Adipose tissue (tissue), 3 donors: Measurements from ENCODE around the gene OTUD3. TPM values are rescaled to one million over a fixed set of nuclear protein-coding genes. Genes with fewer than 3 reads are reported as not detected.

Experiments
- H3K27ac ChIP-seq: one replicate; pipeline ENCODE4 v1.5.1; 2013; ENCODE audit warnings: low read depth, low read length
- WGBS, 3 donors: extraction: QIAGEN DNeasy Blood & Tissue Kit; methylation state at CpG; one replicate each; pipeline ENCODE4 v1.1.7; 2013; 5-methylcytosine and 5-hydroxymethylcytosine counted together
- polyA plus RNA-seq, 3 donors: library from polyadenylated mRNA; stranded (reverse); fragments of 200-250 nt; gene quantifications; one replicate each; pipeline ENCODE4 v1.2.3, GENCODE V29; 2013
- donor health status: healthy with polysubstance abuse.
- donor health status: Bipolar disorder and iron deficiency.
- donor health status: healthy.

Gene OTUD3
- polyA plus RNA-seq, 3 donors, result 1.1 to 4.8 (median 2.3) TPM

- H3K27ac ChIP-seq, result no peak overlapping the region
- WGBS, 3 donors, result 69 to 75% (median 72%) methylated on average over 3 of the region's 3 CpGs
Observed at GRCh38 chr1:19936061-19936750, 54.0 kb downstream of the OTUD3 start.

- WGBS, 3 donors, result 87 to 93% (median 90%) methylated on average over 1 of the region's 1 CpG
Observed at GRCh38 chr1:19938472-19938871, 56.3 kb downstream of the OTUD3 start.

GRCh38 chr1:19940486-19941205, 58.5 kb downstream of the OTUD3 start:
- H3K27ac ChIP-seq, result no peak overlapping the region
- 64 to 75% (median 73%) methylated on average over 7 of the region's 7 CpGs for WGBS, 3 donors

More at GRCh38 chr1:19938472-19938871, 56.3 kb downstream of the OTUD3 start:
- H3K27ac ChIP-seq, result no peak overlapping the region

- WGBS, 3 donors, result 92 to 96% (median 95%) methylated on average over 3 of the region's 3 CpGs
- no peak overlapping the region for H3K27ac ChIP-seq
Observed at GRCh38 chr1:19941206-19941568, 59.0 kb downstream of the OTUD3 start.

- 53 to 73% (median 57%) methylated on average over 3 of the region's 3 CpGs for WGBS, 3 donors
- no peak overlapping the region for H3K27ac ChIP-seq
Observed at GRCh38 chr1:19942088-19942487, 59.9 kb downstream of the OTUD3 start.

GRCh38 chr1:19942657-19943056, 60.5 kb downstream of the OTUD3 start:
- 92 to 98% (median 98%) methylated on average over 2 of the region's 2 CpGs for WGBS, 3 donors

GRCh38 chr1:19945914-19946313, 63.7 kb downstream of the OTUD3 start:
- 14 to 46% (median 28%) methylated on average over 2 of the region's 2 CpGs for WGBS, 3 donors
- no peak overlapping the region for H3K27ac ChIP-seq

More at GRCh38 chr1:19942657-19943056, 60.5 kb downstream of the OTUD3 start:
- H3K27ac ChIP-seq, result no peak overlapping the region

GRCh38 chr1:19946331-19946751, 64.1 kb downstream of the OTUD3 start:
- no peak overlapping the region for H3K27ac ChIP-seq
- WGBS, 3 donors, result 25 to 72% (median 66%) methylated on average over 6 of the region's 6 CpGs

GRCh38 chr1:19946971-19947370, 64.8 kb downstream of the OTUD3 start:
- 54 to 75% (median 63%) methylated on average over 3 of the region's 3 CpGs for WGBS, 3 donors
- no peak overlapping the region for H3K27ac ChIP-seq

- no peak overlapping the region for H3K27ac ChIP-seq
- WGBS, 3 donors, result 39 to 51% (median 49%) methylated on average over 2 of the region's 2 CpGs
Observed at GRCh38 chr1:19949016-19949415, 66.8 kb downstream of the OTUD3 start.

- H3K27ac ChIP-seq, result no peak overlapping the region
- 84 to 93% (median 90%) methylated on average over 2 of the region's 2 CpGs for WGBS, 3 donors
Observed at GRCh38 chr1:19954059-19954458, 71.9 kb downstream of the OTUD3 start.

GRCh38 chr1:19955534-19956170, 73.5 kb downstream of the OTUD3 start:
- no peak overlapping the region for H3K27ac ChIP-seq
- WGBS, 3 donors, result 48 to 72% (median 54%) methylated on average over 11 of the region's 11 CpGs

GRCh38 chr1:19957779-19958178, 75.6 kb downstream of the OTUD3 start:
- WGBS, 3 donors, result 61 to 82% (median 81%) methylated on average over 4 of the region's 4 CpGs
- H3K27ac ChIP-seq, result no peak overlapping the region

GRCh38 chr1:19960591-19960990, 78.4 kb downstream of the OTUD3 start:
- WGBS, 3 donors, result 56 to 65% (median 56%) methylated on average over 5 of the region's 5 CpGs

More at GRCh38 chr1:19960591-19960990, 78.4 kb downstream of the OTUD3 start:
- H3K27ac ChIP-seq, result no peak overlapping the region

Other genes with a start within 250 kb of the OTUD3 start
- gene NBL1, start 238.1 kb upstream of the OTUD3 start, polyA plus RNA-seq, result 100 to 1,000 TPM in 1 of 3 donors, 10 to 100 TPM in 2; 11.3 to 163 (median 85.8) TPM
- not detected for gene HTR6, start 217.5 kb upstream of the OTUD3 start, polyA plus RNA-seq
- gene TMCO4, start 82.5 kb upstream of the OTUD3 start, polyA plus RNA-seq, result 10 to 100 TPM; 17.0 to 23.2 (median 19.0) TPM
- 10 to 100 TPM in 1 of 3 donors, under 1 TPM in 1, not detected in 1; 0.45 to 76.3 TPM for gene RNF186, start 67.1 kb upstream of the OTUD3 start, polyA plus RNA-seq
- not detected for gene PLA2G2E, start 41.2 kb downstream of the OTUD3 start, polyA plus RNA-seq
- gene PLA2G2A, start 97.2 kb downstream of the OTUD3 start, polyA plus RNA-seq, result 1,000 to 10,000 TPM in 2 of 3 donors, 10 to 100 TPM in 1; 94.3 to 1,598 (median 1,126) TPM
- 10 to 100 TPM in 1 of 3 donors, 1 to 10 TPM in 1, under 1 TPM in 1; 0.52 to 45.0 (median 6.1) TPM for gene PLA2G5, start 187.8 kb downstream of the OTUD3 start, polyA plus RNA-seq
- gene PLA2G2D, start 237.1 kb downstream of the OTUD3 start, polyA plus RNA-seq, result under 1 TPM in 1 of 3 donors, not detected in 2; 0.01 TPM